PC-3 (cell line): Measurements from ENCODE around the gene CD9.

Source experiments
- CTCF ChIP-seq: fragments of 300-600 bp; sonication (generic); conservative IDR thresholded peaks from 2 replicates; pipeline ENCODE4 v1.5.1; 2017; ENCODE audit warnings: antibody characterized with exemption, low read depth, mild to moderate bottlenecking, low read length
- EZH2 ChIP-seq: fragments of 300-600 bp; sonication (generic); IDR thresholded peaks from one replicate; pipeline ENCODE4 v1.6.1; 2017; ENCODE audit warnings: antibody characterized with exemption, mild to moderate bottlenecking, low read length; ENCODE audit not compliant: unreplicated experiment
- EZH2phosphoT487 ChIP-seq: fragments of 300-600 bp; sonication (generic); IDR thresholded peaks from 2 replicates; pipeline ENCODE4 v1.6.1; 2018; ENCODE audit warnings: mild to moderate bottlenecking, antibody characterized with exemption, low read length, borderline replicate concordance

GRCh38 chr12:6276956-6277620, 76.9 kb downstream of the CD9 start:
- TF ChIP-seq CTCF: no peak; the same call in 1 of the 2 replicates
- TF ChIP-seq EZH2: no peak
- TF ChIP-seq EZH2phosphoT487: no peak
